Measurements from ENCODE around the gene ZSCAN12.

- no peak for TF ChIP-seq CTCF (IDR thresholded peaks at IDR 0.05)
- TF ChIP-seq POLR2A (IDR thresholded peaks at IDR 0.05) = no peak
These were observed 44.6 kb downstream of the ZSCAN12 start for GRCh38 chr6:28354688-28355554.
